ENCODE measurements around the gene STUM.

The STUM gene

GRCh38 chr1:226643177-226643576 lies 94.6 kb downstream of the STUM start:
- peak; percentile 67 to 84 for DNase-seq

GRCh38 chr1:226643611-226644540 lies 95.3 kb downstream of the STUM start:
- DNase-seq, result no peak

- DNase-seq, result peak in 1 of 2 experiments; percentile 45
Observed at GRCh38 chr1:226644541-226645176, 96.1 kb downstream of the STUM start.

GRCh38 chr1:226645279-226645976 lies 96.9 kb downstream of the STUM start:
- no peak for DNase-seq

GRCh38 chr1:226646026-226646869 lies 97.7 kb downstream of the STUM start:
- no peak for DNase-seq

- DNase-seq, result no peak
Observed at GRCh38 chr1:226646870-226647449, 98.4 kb downstream of the STUM start.

GRCh38 chr1:226647719-226648118 lies 99.2 kb downstream of the STUM start:
- no peak for DNase-seq

- DNase-seq, result no peak
Observed at GRCh38 chr1:226648421-226648820, 99.9 kb downstream of the STUM start.

GRCh38 chr1:226649244-226649643 lies 100.7 kb downstream of the STUM start:
- no peak for DNase-seq

GRCh38 chr1:226649780-226650179 lies 101.2 kb downstream of the STUM start:
- DNase-seq, result no peak

- no peak for DNase-seq
Observed at GRCh38 chr1:226650236-226650841, 101.8 kb downstream of the STUM start.

GRCh38 chr1:226651041-226651731 lies 102.6 kb downstream of the STUM start:
- no peak for DNase-seq

GRCh38 chr1:226651732-226652105 lies 103.2 kb downstream of the STUM start:
- no peak for DNase-seq

- DNase-seq, result no peak
Observed at GRCh38 chr1:226652613-226653012, 104.0 kb downstream of the STUM start.

- peak in 1 of 2 experiments; percentile 52 for DNase-seq
Observed at GRCh38 chr1:226653311-226653921, 104.9 kb downstream of the STUM start.

- DNase-seq, result no peak
Observed at GRCh38 chr1:226654046-226654667, 105.6 kb downstream of the STUM start.

- DNase-seq, result no peak
Observed at GRCh38 chr1:226654668-226655055, 106.1 kb downstream of the STUM start.

GRCh38 chr1:226655251-226656163 lies 106.9 kb downstream of the STUM start:
- no peak for DNase-seq

GRCh38 chr1:226656201-226656600 lies 107.6 kb downstream of the STUM start:
- no peak for DNase-seq

Measured in stimulated activated CD4-positive, alpha-beta T cell treated with anti-CD3 and anti-CD28 coated beads, Interleukin-4, amount 100 ng/mL, for 4 hours (primary cell).